GM12878 (cell line): ENCODE data around the gene DTX2. TPM values are rescaled to one million over a fixed set of nuclear protein-coding genes. Genes with fewer than 3 reads are reported as not detected.

Experiments used
- BHLHE40 ChIP-seq, 2 experiments: fragments of 450-650 bp in 1 of 2; IDR thresholded peaks; 2 replicates each; pipeline ENCODE4 v1.6.1; 2011 to 2017; ENCODE audit warnings: low read depth in 2 of 2, borderline replicate concordance in 1 of 2, improper control_type of control experiment in 1 of 2, low read length in 1 of 2, mild to moderate bottlenecking in 1 of 2
- DPF2 ChIP-seq: fragments of 450-650 bp; IDR thresholded peaks from 2 replicates; pipeline ENCODE4 v1.6.1; 2017; ENCODE audit warnings: mild to moderate bottlenecking
- EGR1 ChIP-seq, 2 experiments: IDR thresholded peaks; 1 replicate in 1 of 2; 2 replicates in 1 of 2; pipeline ENCODE4 v1.6.1; 2011 to 2012; ENCODE audit warnings: low read depth in 2 of 2, low read length in 2 of 2, borderline replicate concordance in 1 of 2, mild to moderate bottlenecking in 1 of 2, moderate library complexity in 1 of 2
- GABPA ChIP-seq: IDR thresholded peaks from 2 replicates; pipeline ENCODE4 v1.6.1; 2014; ENCODE audit warnings: antibody characterized with exemption, low read depth, mild to moderate bottlenecking, inconsistent platforms
- HCFC1 ChIP-seq: fragments of 150-350 bp; IDR thresholded peaks from 2 replicates; pipeline ENCODE4 v1.6.1; 2014; ENCODE audit warnings: low read length
- NR2F1 ChIP-seq: fragments of 450-650 bp; conservative IDR thresholded peaks from 2 replicates; pipeline ENCODE4 v1.6.1; 2017; ENCODE audit warnings: mild to moderate bottlenecking
- POLR2A ChIP-seq: IDR thresholded peaks from 2 replicates; pipeline ENCODE4 v1.6.1; 2011; ENCODE audit warnings: low read depth, mild to moderate bottlenecking, low read length
- POLR2AphosphoS5 ChIP-seq: IDR thresholded peaks from 2 replicates; pipeline ENCODE4 v1.6.1; 2011; ENCODE audit warnings: mild to moderate bottlenecking, low read length, inconsistent platforms
- RUNX3 ChIP-seq: IDR thresholded peaks from 2 replicates; pipeline ENCODE4 v1.6.1; 2012; ENCODE audit warnings: low read length, inconsistent platforms
- polyA plus RNA-seq, 11 experiments: library from polyadenylated mRNA; depleted of rRNA in 4 of 11; unstranded in 6 of 11; stranded (reverse) in 5 of 11; fragments of >200 nt; fragmentation: Nextera tagmentation in 4 of 11; fragmentation: Illumina TruSeq in 1 of 11; extraction: Ambion mirVana in 4 of 11; extraction: Trizol in 1 of 11; gene quantifications; 1 replicate in 1 of 11; 2 replicates in 10 of 11; pipeline versions ENCODE4 v1.2.1 to v1.2.3, GENCODE V29; 2011 to 2016; ENCODE audit warnings: inconsistent platforms in 2 of 11, missing spikeins in 2 of 11, low read depth in 1 of 11
- total RNA-seq, 4 experiments: library from RNA; depleted of rRNA in 3 of 4; stranded (reverse); fragments of >200 nt in 3 of 4; fragmentation: Illumina TruSeq in 1 of 4; extraction: Trizol in 1 of 4; gene quantifications; 2 replicates each; pipeline versions ENCODE4 v1.2.1 to v1.2.3, GENCODE V29; 2013 to 2021
- TF ChIP-seq, protein P1 (sequence below): fragments of 450-650 bp; IDR thresholded peaks from 2 replicates; pipeline ENCODE4 v1.6.1; 2017; ENCODE audit warnings: low read depth, mild to moderate bottlenecking, moderate library complexity
- TF ChIP-seq, protein P2 (sequence below): fragments of 450-650 bp; IDR thresholded peaks from 2 replicates; pipeline ENCODE4 v1.6.1; 2016; ENCODE audit warnings: mild to moderate bottlenecking, moderate library complexity, borderline replicate concordance
- TF ChIP-seq, protein P3 (sequence below): fragments of 450-650 bp; conservative IDR thresholded peaks from 2 replicates; pipeline ENCODE4 v1.6.1; 2017; ENCODE audit warnings: mild to moderate bottlenecking, moderate library complexity
- TF ChIP-seq, protein P4 (sequence below): fragments of 450-650 bp; IDR thresholded peaks from 2 replicates; pipeline ENCODE4 v1.6.1; 2016; ENCODE audit warnings: mild to moderate bottlenecking
- TF ChIP-seq, protein P5 (sequence below): fragments of 450-650 bp; IDR thresholded peaks from 2 replicates; pipeline ENCODE4 v1.6.1; 2017; ENCODE audit warnings: mild to moderate bottlenecking, moderate library complexity

DTX2 gene
- total and polyA plus RNA-seq, 10 of the 15 experiments (the other 5 are each of a cell fraction or from before 2014, with no cell fraction given), result 0.14 to 31.0 (median 11.0) TPM

DNA sequence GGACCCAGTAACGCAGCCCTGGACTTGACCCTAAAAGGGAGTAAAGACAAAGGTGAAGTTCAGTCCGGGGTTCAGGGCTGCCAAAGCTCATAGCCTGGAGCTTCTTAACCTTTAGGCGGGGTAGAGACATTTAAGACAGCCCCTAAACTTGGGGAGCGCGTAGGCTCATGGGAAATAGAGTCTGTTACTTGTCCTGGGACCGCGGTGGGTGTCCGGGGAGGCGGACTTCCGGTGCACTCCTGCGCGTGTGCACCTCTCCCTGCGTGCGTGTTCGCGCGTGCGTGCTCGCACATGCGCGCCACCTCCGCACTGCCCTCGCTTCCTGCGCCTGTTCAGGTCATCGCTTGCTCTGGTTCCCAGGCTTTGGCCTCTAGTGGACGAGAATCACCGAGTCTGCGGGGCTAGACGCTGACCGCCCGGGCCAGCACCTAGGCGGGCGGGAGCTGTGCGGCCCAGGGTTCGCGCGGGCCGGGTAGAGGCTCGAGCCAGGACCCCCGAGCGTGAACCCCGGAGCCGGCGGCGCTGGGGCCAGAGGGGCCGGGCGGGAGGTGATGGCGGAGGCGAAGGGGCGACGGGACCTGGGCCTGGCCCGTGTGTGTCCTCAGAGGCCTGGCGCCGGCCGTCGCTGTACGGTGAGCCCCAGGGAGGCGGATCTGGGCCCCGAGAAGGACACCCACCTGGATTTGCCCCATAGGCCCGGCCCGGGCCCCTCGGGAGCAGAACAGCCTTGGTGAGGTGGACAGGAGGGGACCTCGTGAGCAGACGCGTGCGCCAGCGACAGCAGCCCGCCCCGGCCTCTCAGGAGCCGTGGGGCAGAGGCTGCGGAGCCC lies 87.7 kb downstream of the DTX2 start (continued):
- peak; percentile 52; the same call in 1 of the 2 replicates for TF ChIP-seq NR2F1
- peak; percentile 68 for TF ChIP-seq GABPA
- TF ChIP-seq, protein P1, sequence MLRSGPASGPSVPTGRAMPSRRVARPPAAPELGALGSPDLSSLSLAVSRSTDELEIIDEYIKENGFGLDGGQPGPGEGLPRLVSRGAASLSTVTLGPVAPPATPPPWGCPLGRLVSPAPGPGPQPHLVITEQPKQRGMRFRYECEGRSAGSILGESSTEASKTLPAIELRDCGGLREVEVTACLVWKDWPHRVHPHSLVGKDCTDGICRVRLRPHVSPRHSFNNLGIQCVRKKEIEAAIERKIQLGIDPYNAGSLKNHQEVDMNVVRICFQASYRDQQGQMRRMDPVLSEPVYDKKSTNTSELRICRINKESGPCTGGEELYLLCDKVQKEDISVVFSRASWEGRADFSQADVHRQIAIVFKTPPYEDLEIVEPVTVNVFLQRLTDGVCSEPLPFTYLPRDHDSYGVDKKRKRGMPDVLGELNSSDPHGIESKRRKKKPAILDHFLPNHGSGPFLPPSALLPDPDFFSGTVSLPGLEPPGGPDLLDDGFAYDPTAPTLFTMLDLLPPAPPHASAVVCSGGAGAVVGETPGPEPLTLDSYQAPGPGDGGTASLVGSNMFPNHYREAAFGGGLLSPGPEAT, result peak; percentile 80
- TF ChIP-seq, protein P2, sequence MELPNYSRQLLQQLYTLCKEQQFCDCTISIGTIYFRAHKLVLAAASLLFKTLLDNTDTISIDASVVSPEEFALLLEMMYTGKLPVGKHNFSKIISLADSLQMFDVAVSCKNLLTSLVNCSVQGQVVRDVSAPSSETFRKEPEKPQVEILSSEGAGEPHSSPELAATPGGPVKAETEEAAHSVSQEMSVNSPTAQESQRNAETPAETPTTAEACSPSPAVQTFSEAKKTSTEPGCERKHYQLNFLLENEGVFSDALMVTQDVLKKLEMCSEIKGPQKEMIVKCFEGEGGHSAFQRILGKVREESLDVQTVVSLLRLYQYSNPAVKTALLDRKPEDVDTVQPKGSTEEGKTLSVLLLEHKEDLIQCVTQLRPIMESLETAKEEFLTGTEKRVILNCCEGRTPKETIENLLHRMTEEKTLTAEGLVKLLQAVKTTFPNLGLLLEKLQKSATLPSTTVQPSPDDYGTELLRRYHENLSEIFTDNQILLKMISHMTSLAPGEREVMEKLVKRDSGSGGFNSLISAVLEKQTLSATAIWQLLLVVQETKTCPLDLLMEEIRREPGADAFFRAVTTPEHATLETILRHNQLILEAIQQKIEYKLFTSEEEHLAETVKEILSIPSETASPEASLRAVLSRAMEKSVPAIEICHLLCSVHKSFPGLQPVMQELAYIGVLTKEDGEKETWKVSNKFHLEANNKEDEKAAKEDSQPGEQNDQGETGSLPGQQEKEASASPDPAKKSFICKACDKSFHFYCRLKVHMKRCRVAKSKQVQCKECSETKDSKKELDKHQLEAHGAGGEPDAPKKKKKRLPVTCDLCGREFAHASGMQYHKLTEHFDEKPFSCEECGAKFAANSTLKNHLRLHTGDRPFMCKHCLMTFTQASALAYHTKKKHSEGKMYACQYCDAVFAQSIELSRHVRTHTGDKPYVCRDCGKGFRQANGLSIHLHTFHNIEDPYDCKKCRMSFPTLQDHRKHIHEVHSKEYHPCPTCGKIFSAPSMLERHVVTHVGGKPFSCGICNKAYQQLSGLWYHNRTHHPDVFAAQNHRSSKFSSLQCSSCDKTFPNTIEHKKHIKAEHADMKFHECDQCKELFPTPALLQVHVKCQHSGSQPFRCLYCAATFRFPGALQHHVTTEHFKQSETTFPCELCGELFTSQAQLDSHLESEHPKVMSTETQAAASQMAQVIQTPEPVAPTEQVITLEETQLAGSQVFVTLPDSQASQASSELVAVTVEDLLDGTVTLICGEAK, result peak; percentile 73; the same call in 1 of the 2 replicates
- peak; percentile 67 for TF ChIP-seq POLR2AphosphoS5
- peak; percentile 56 to 88; a peak in 3 of 4 replicates for TF ChIP-seq BHLHE40 (IDR thresholded peaks at IDR 0.05; ENCODE audit: borderline replicate concordance in 1 of 2, low read depth in 2 of 2, low read length in 1 of 2)
- peak; percentile 32; the same call in 1 of the 2 replicates for TF ChIP-seq DPF2
- 0 out of 2 replicates have a peak, but pooled peaks have one; percentile 3 for TF ChIP-seq RUNX3
- peak in 1 of 2 experiments; percentile 54; a peak in 1 of 3 replicates for TF ChIP-seq EGR1 (IDR thresholded peaks at IDR 0.05; ENCODE audit: borderline replicate concordance in 1 of 2, low read depth in 2 of 2, low read length in 2 of 2)
- TF ChIP-seq HCFC1, result peak; percentile 71
- TF ChIP-seq, protein P3, sequence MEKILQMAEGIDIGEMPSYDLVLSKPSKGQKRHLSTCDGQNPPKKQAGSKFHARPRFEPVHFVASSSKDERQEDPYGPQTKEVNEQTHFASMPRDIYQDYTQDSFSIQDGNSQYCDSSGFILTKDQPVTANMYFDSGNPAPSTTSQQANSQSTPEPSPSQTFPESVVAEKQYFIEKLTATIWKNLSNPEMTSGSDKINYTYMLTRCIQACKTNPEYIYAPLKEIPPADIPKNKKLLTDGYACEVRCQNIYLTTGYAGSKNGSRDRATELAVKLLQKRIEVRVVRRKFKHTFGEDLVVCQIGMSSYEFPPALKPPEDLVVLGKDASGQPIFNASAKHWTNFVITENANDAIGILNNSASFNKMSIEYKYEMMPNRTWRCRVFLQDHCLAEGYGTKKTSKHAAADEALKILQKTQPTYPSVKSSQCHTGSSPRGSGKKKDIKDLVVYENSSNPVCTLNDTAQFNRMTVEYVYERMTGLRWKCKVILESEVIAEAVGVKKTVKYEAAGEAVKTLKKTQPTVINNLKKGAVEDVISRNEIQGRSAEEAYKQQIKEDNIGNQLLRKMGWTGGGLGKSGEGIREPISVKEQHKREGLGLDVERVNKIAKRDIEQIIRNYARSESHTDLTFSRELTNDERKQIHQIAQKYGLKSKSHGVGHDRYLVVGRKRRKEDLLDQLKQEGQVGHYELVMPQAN, result peak; percentile 68; the same call in 1 of the 2 replicates
- TF ChIP-seq, protein P4, sequence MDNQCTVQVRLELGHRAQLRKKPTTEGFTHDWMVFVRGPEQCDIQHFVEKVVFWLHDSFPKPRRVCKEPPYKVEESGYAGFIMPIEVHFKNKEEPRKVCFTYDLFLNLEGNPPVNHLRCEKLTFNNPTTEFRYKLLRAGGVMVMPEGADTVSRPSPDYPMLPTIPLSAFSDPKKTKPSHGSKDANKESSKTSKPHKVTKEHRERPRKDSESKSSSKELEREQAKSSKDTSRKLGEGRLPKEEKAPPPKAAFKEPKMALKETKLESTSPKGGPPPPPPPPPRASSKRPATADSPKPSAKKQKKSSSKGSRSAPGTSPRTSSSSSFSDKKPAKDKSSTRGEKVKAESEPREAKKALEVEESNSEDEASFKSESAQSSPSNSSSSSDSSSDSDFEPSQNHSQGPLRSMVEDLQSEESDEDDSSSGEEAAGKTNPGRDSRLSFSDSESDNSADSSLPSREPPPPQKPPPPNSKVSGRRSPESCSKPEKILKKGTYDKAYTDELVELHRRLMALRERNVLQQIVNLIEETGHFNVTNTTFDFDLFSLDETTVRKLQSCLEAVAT, result peak; percentile 27; the same call in 1 of the 2 replicates
- TF ChIP-seq, protein P5, sequence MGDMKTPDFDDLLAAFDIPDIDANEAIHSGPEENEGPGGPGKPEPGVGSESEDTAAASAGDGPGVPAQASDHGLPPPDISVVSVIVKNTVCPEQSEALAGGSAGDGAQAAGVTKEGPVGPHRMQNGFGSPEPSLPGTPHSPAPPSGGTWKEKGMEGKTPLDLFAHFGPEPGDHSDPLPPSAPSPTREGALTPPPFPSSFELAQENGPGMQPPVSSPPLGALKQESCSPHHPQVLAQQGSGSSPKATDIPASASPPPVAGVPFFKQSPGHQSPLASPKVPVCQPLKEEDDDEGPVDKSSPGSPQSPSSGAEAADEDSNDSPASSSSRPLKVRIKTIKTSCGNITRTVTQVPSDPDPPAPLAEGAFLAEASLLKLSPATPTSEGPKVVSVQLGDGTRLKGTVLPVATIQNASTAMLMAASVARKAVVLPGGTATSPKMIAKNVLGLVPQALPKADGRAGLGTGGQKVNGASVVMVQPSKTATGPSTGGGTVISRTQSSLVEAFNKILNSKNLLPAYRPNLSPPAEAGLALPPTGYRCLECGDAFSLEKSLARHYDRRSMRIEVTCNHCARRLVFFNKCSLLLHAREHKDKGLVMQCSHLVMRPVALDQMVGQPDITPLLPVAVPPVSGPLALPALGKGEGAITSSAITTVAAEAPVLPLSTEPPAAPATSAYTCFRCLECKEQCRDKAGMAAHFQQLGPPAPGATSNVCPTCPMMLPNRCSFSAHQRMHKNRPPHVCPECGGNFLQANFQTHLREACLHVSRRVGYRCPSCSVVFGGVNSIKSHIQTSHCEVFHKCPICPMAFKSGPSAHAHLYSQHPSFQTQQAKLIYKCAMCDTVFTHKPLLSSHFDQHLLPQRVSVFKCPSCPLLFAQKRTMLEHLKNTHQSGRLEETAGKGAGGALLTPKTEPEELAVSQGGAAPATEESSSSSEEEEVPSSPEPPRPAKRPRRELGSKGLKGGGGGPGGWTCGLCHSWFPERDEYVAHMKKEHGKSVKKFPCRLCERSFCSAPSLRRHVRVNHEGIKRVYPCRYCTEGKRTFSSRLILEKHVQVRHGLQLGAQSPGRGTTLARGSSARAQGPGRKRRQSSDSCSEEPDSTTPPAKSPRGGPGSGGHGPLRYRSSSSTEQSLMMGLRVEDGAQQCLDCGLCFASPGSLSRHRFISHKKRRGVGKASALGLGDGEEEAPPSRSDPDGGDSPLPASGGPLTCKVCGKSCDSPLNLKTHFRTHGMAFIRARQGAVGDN, result peak; percentile 68; the same call in 1 of the 2 replicates
- TF ChIP-seq POLR2A, result peak; percentile 76
